ENCODE measurements around the gene KLK6.
"Not testable (repeated sequence)": the region's sequence is repeated elsewhere in the genome, so short reads cannot be mapped to it uniquely, and the experiment has no call there.

KLK6 gene

DNA sequence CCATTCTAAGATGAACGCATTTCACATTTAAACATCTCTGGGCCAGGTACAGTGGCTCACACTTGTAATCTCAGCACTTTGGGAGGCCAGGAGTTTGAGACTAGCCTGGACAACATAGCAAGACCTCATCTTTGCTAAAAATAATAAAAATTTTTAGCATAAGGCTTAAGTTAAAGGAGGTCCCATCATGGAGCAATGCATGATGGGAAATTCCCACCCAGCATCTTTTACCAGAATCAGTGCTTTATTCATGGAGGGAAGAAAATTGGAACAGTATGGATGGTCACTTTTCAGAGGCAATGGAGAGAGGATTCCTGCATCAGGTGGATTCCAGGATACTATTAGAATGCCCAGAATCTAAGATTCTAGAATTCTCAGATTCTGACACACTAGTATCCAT lies 35.9 kb upstream of the KLK6 start:
- Histone ChIP-seq H3K9me3 (ENCODE audit: control insufficient read depth in 1 of 2, low read length in 2 of 2) (no peaks in the 10 kb centered on the region), H3K4me1 (ENCODE audit: control insufficient read depth in 1 of 2, insufficient read depth in 2 of 2, low read length in 2 of 2) (no peaks in the 10 kb centered on the region), H3K36me3 (ENCODE audit: control insufficient read depth in 1 of 2, insufficient read depth in 2 of 2, low read length in 2 of 2) (no peaks in the 10 kb centered on the region), H3K4me3 (ENCODE audit: low read depth in 1 of 2, low read length in 2 of 2) (no peak overlapping the region), H3K27me3 (ENCODE audit: low read depth, low read length) (peaks cover 7% of the 10 kb centered on the region), H3K27ac (ENCODE audit: low read length) (no peak overlapping the region)

DNA sequence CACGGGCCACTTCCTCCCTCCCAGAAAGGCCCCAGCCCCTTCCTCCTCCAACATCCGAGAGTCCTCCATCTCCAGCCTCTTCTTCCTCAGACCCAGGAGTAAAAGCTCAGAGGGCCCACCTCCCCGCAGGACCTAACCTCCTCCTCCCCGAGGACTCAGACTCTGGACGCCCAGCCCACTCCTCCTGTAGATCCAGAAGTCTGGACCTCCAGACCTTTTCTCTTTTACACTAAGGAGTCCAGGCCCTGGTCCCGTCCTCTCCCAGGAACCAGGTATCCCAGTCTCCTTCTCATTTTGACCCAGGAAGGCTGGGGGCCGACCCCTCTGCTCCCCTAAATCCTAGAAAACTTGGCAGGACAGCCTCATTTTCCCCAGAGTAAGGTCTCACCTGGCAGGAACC lies 33.9 kb upstream of the KLK6 start:
- Histone ChIP-seq H3K4me1 (ENCODE audit: control insufficient read depth in 1 of 2, insufficient read depth in 2 of 2, low read length in 2 of 2) (no peaks in the 10 kb centered on the region), H3K36me3 (ENCODE audit: control insufficient read depth in 1 of 2, insufficient read depth in 2 of 2, low read length in 2 of 2) (no peaks in the 10 kb centered on the region), H3K27me3 (ENCODE audit: low read depth, low read length) (peaks cover 7% of the 10 kb centered on the region), H3K9me3 (ENCODE audit: control insufficient read depth in 1 of 2, low read length in 2 of 2) (no peaks in the 10 kb centered on the region), H3K27ac (ENCODE audit: low read length) (no peak overlapping the region), H3K4me3 (ENCODE audit: low read depth in 1 of 2, low read length in 2 of 2) (no peak overlapping the region)

DNA sequence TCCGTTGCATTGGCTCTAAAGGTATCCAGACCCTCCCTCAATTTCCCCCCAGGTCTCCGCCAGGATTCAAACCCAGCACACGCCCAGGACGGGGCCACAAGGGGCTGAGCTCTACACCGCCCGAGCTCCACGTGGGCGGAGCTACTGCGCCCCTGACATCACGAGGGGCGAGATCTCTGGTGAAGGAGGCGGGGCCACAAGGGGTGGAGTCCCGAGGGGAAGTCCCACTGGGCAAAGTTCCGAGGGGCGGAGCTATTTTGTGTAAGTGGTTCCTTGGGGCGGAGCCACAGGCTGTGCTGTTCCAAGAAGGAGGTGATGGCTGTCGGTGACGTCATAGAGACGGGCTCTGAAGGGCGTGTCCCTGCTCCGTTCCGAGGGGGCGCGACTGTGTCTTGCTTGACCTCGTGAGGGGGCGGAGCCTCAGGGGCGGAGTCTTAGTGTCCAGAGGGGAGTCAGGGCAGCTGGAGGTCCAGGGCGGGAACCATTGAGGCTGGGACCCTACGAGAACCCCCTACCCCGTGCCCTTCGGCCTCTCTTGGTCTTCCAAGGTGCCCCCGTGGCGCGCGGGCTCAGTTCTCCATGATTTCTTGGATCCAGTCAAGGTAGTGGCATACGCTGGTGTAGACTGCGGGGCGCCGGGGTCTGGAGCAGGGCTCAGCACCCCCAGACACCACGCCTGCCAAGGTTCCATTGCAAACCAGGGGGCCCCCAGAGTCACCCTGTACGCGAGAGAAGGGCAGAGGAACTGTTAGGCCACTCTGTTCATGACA lies 33.3 kb upstream of the KLK6 start:
- H3K36me3 ChIP-seq (ENCODE audit: control insufficient read depth in 1 of 2, insufficient read depth in 2 of 2, low read length in 2 of 2) = no peaks in the 10 kb centered on the region
- H3K27me3 ChIP-seq (ENCODE audit: low read depth, low read length) = peaks cover 7% of the 10 kb centered on the region
- no peak overlapping the region for H3K27ac ChIP-seq (ENCODE audit: low read length)
- H3K4me1 ChIP-seq (ENCODE audit: control insufficient read depth in 1 of 2, insufficient read depth in 2 of 2, low read length in 2 of 2) = no peaks in the 10 kb centered on the region
- no peak overlapping the region for H3K4me3 ChIP-seq (ENCODE audit: low read depth in 1 of 2, low read length in 2 of 2)
- H3K9me3 ChIP-seq (ENCODE audit: control insufficient read depth in 1 of 2, low read length in 2 of 2) = no peaks in the 10 kb centered on the region

DNA sequence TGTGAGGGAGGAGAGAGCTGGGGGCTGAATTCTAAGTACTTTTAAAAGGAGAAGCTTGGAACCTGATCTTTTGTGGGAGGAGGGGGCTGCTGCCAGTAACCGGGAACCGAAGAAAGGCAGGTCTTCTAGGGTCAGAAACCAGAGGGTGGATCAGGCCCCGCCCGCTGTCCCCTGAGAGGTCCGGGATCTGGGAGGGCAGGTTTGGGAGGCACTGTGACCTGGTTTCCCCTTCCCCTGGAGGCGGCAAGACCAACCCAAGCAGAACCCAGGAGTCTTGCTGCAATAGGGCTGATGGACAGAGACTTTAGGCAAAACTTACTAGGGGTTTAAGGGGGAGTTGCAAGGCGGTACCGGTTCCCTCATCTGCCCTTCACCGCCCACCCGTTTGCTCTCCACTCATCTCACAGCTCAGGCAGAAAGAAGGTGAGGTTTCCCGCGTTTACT lies 32.7 kb upstream of the KLK6 start:
- Histone ChIP-seq H3K4me3 (ENCODE audit: low read depth in 1 of 2, low read length in 2 of 2) (no peak overlapping the region), H3K27ac (ENCODE audit: low read length) (no peak overlapping the region), H3K27me3 (ENCODE audit: low read depth, low read length) (peaks cover 7% of the 10 kb centered on the region), H3K4me1 (ENCODE audit: control insufficient read depth in 1 of 2, insufficient read depth in 2 of 2, low read length in 2 of 2) (no peaks in the 10 kb centered on the region), H3K36me3 (ENCODE audit: control insufficient read depth in 1 of 2, insufficient read depth in 2 of 2, low read length in 2 of 2) (no peaks in the 10 kb centered on the region), H3K9me3 (ENCODE audit: control insufficient read depth in 1 of 2, low read length in 2 of 2) (no peaks in the 10 kb centered on the region)

DNA sequence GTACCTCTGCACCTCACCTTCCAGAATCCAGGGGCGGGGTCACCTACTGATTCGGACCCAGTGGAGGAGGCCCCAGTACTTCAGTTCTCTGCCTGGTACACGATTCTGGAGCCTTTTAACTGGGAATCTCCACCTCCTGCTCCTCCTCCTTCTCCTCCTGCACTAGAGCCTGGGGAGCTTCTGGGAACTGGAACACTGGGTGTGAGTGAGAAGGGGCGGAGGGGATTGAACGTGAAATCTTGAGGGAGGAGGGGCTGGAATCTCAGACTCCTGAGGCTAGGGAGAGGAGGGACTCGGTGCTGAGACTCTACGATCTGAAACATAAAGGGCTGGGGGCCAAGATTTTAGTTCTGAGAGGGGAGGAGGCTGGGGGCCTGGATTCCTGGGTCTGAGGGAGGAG lies 32.1 kb upstream of the KLK6 start, which contains the start of gene KLK8:
KLK8 (minus strand) TSS at position 90 of the 400 bp plus-strand sequence. CDS start 437 bp downstream, outside the sequence.
- H3K27me3 ChIP-seq (ENCODE audit: low read depth, low read length) = peaks cover 7% of the 10 kb centered on the region
- no peaks in the 10 kb centered on the region for H3K36me3 ChIP-seq (ENCODE audit: control insufficient read depth in 1 of 2, insufficient read depth in 2 of 2, low read length in 2 of 2)
- H3K4me1 ChIP-seq (ENCODE audit: control insufficient read depth in 1 of 2, insufficient read depth in 2 of 2, low read length in 2 of 2) = no peaks in the 10 kb centered on the region
- H3K9me3 ChIP-seq (ENCODE audit: control insufficient read depth in 1 of 2, low read length in 2 of 2) = no peaks in the 10 kb centered on the region
- H3K27ac ChIP-seq (ENCODE audit: low read length) = no peak within 1 kb of the TSS
- H3K4me3 ChIP-seq (ENCODE audit: low read depth in 1 of 2, low read length in 2 of 2) = no peak within 1 kb of the TSS

DNA sequence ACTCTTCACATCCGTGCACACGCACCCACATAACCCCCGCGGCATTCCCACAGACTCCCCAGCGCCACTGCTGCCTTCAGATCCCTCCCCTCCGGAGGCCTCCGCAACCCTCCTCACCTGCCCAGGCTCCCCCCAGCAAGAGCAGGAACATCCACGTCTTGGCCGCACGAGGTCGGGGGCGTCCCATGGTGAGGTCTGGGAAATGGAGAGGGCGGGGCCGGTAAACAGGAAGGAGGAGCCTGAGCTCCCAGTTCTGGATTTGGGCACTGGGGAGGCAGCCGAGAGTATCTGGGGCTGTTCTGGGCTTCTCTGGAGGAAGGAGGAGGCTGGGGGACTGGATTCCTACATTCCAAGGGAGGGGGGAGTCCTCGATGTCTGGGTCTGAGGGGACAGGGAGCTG lies 31.6 kb upstream of the KLK6 start:
- Histone ChIP-seq H3K27ac (ENCODE audit: low read length) (no peak overlapping the region), H3K9me3 (ENCODE audit: control insufficient read depth in 1 of 2, low read length in 2 of 2) (no peaks in the 10 kb centered on the region), H3K27me3 (ENCODE audit: low read depth, low read length) (peaks cover 7% of the 10 kb centered on the region), H3K36me3 (ENCODE audit: control insufficient read depth in 1 of 2, insufficient read depth in 2 of 2, low read length in 2 of 2) (no peaks in the 10 kb centered on the region), H3K4me3 (ENCODE audit: low read depth in 1 of 2, low read length in 2 of 2) (no peak overlapping the region), H3K4me1 (ENCODE audit: control insufficient read depth in 1 of 2, insufficient read depth in 2 of 2, low read length in 2 of 2) (no peaks in the 10 kb centered on the region)

GRCh38 chr19:51000426-51000825 lies 31.0 kb upstream of the KLK6 start:
- Histone ChIP-seq H3K27ac (ENCODE audit: low read length) (no peak overlapping the region), H3K27me3 (ENCODE audit: low read depth, low read length) (peaks cover 7% of the 10 kb centered on the region), H3K9me3 (ENCODE audit: control insufficient read depth in 1 of 2, low read length in 2 of 2) (no peaks in the 10 kb centered on the region)

GRCh38 chr19:50998686-50999085 lies 29.3 kb upstream of the KLK6 start:
- no peaks in the 10 kb centered on the region for H3K9me3 ChIP-seq (ENCODE audit: control insufficient read depth in 1 of 2, low read length in 2 of 2)
- no peak overlapping the region for H3K4me3 ChIP-seq (ENCODE audit: low read depth in 1 of 2, low read length in 2 of 2)
- H3K4me1 ChIP-seq (ENCODE audit: control insufficient read depth in 1 of 2, insufficient read depth in 2 of 2, low read length in 2 of 2) = no peaks in the 10 kb centered on the region
- no peaks in the 10 kb centered on the region for H3K36me3 ChIP-seq (ENCODE audit: control insufficient read depth in 1 of 2, insufficient read depth in 2 of 2, low read length in 2 of 2)
- no peak overlapping the region for H3K27ac ChIP-seq (ENCODE audit: low read length)
- H3K27me3 ChIP-seq (ENCODE audit: low read depth, low read length) = peaks cover 7% of the 10 kb centered on the region

More at GRCh38 chr19:51000426-51000825, 31.0 kb upstream of the KLK6 start:
- no peak overlapping the region for H3K4me3 ChIP-seq (ENCODE audit: low read depth in 1 of 2, low read length in 2 of 2)
- H3K4me1 ChIP-seq (ENCODE audit: control insufficient read depth in 1 of 2, insufficient read depth in 2 of 2, low read length in 2 of 2) = no peaks in the 10 kb centered on the region
- no peaks in the 10 kb centered on the region for H3K36me3 ChIP-seq (ENCODE audit: control insufficient read depth in 1 of 2, insufficient read depth in 2 of 2, low read length in 2 of 2)

- Histone ChIP-seq H3K27me3 (ENCODE audit: low read depth, low read length) (peaks cover 7% of the 10 kb centered on the region), H3K27ac (ENCODE audit: low read length) (no peak overlapping the region), H3K4me1 (ENCODE audit: control insufficient read depth in 1 of 2, insufficient read depth in 2 of 2, low read length in 2 of 2) (no peaks in the 10 kb centered on the region), H3K36me3 (ENCODE audit: control insufficient read depth in 1 of 2, insufficient read depth in 2 of 2, low read length in 2 of 2) (no peaks in the 10 kb centered on the region), H3K9me3 (ENCODE audit: control insufficient read depth in 1 of 2, low read length in 2 of 2) (no peaks in the 10 kb centered on the region), H3K4me3 (ENCODE audit: low read depth in 1 of 2, low read length in 2 of 2) (no peak overlapping the region)
Measured at GRCh38 chr19:50998061-50998460, 28.7 kb upstream of the KLK6 start.

DNA sequence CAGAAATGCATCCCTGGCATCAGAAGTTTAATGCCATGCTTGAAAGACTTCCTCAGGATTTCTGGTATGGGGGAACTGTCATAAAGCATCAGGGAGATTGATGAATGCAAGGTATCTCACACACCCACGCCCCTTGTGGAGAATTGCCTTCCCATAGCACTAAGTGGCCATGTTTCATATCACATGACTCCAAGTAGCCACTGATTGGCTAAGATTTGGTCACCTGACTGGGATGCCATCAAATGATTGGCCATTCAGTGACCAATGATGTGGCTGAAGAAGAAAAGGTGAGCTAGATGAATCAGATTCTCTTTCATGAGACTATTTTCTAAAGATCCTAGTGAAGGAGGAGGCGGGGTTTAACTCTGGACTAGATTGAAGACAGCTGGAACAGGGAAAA lies 24.7 kb upstream of the KLK6 start:
- Histone ChIP-seq H3K36me3 (ENCODE audit: control insufficient read depth in 1 of 2, insufficient read depth in 2 of 2, low read length in 2 of 2) (no peaks in the 10 kb centered on the region), H3K4me3 (ENCODE audit: low read depth in 1 of 2, low read length in 2 of 2) (no peak overlapping the region), H3K27ac (ENCODE audit: low read length) (no peak overlapping the region), H3K27me3 (ENCODE audit: low read depth, low read length) (no peaks in the 10 kb centered on the region), H3K9me3 (ENCODE audit: control insufficient read depth in 1 of 2, low read length in 2 of 2) (no peaks in the 10 kb centered on the region), H3K4me1 (ENCODE audit: control insufficient read depth in 1 of 2, insufficient read depth in 2 of 2, low read length in 2 of 2) (no peaks in the 10 kb centered on the region)

DNA sequence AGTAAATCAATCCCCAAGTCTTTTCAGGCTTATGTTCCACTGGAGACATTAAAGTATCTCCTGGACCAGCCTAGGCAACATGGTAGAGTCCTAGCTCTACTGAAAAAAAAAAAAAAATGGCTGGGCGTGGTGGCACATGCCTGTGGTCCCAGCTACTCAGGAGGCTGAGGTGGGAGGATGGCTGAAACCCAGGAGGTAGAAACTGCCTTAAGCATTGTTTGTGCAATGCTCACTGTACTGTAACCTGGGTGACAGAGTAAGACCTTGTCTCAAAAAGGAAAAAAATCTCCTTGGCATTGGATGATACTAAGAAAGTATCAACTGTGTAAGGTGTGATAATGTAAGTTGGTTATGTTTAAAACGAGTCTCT lies 23.3 kb upstream of the KLK6 start:
- no peaks in the 10 kb centered on the region for H3K4me1 ChIP-seq (ENCODE audit: control insufficient read depth in 1 of 2, insufficient read depth in 2 of 2, low read length in 2 of 2)
- H3K4me3 ChIP-seq (ENCODE audit: low read depth in 1 of 2, low read length in 2 of 2) = no peak overlapping the region
- H3K27ac ChIP-seq (ENCODE audit: low read length) = no peak overlapping the region
- H3K27me3 ChIP-seq (ENCODE audit: low read depth, low read length) = no peaks in the 10 kb centered on the region
- no peaks in the 10 kb centered on the region for H3K36me3 ChIP-seq (ENCODE audit: control insufficient read depth in 1 of 2, insufficient read depth in 2 of 2, low read length in 2 of 2)
- no peaks in the 10 kb centered on the region for H3K9me3 ChIP-seq (ENCODE audit: control insufficient read depth in 1 of 2, low read length in 2 of 2)

GRCh38 chr19:50984416-50984815 lies 15.0 kb upstream of the KLK6 start:
- H3K27ac ChIP-seq (ENCODE audit: low read length); H3K4me3 ChIP-seq (ENCODE audit: low read depth in 1 of 2, low read length in 2 of 2); H3K36me3 ChIP-seq (ENCODE audit: control insufficient read depth in 1 of 2, insufficient read depth in 2 of 2, low read length in 2 of 2); H3K27me3 ChIP-seq (ENCODE audit: low read depth, low read length); H3K4me1 ChIP-seq (ENCODE audit: control insufficient read depth in 1 of 2, insufficient read depth in 2 of 2, low read length in 2 of 2); H3K9me3 ChIP-seq (ENCODE audit: control insufficient read depth in 1 of 2, low read length in 2 of 2): not testable (repeated sequence)

Measured in muscle layer of duodenum (tissue), 2 donors.